Neural cell (in vitro differentiated cells): ENCODE measurements around the gene KRT32.

Source experiments
- CTCF ChIP-seq: fragments of 450-650 bp; IDR thresholded peaks from 2 replicates; pipeline ENCODE4 v1.5.1; 2014; ENCODE audit warnings: antibody characterized with exemption, mild to moderate bottlenecking, moderate library complexity; ENCODE audit not compliant: poor library complexity, severe bottlenecking
- EP300 ChIP-seq: fragments of 450-650 bp; conservative IDR thresholded peaks from 2 replicates; pipeline ENCODE4 v1.6.1; 2014; ENCODE audit warnings: antibody characterized with exemption, mild to moderate bottlenecking, moderate library complexity; ENCODE audit not compliant: poor library complexity, severe bottlenecking
- EZH2 ChIP-seq: fragments of 200-600, 300-800 bp; shearing (Covaris generic), sonication (generic); IDR thresholded peaks from 2 replicates; pipeline ENCODE4 v1.6.1; 2014; ENCODE audit warnings: antibody characterized with exemption, low read length, borderline replicate concordance, mild to moderate bottlenecking; ENCODE audit not compliant: insufficient read depth, poor library complexity, severe bottlenecking
- RAD21 ChIP-seq: fragments of 450-650 bp; conservative IDR thresholded peaks from 2 replicates; pipeline ENCODE4 v1.6.1; 2014; ENCODE audit warnings: antibody characterized with exemption, mild to moderate bottlenecking, moderate library complexity
- REST ChIP-seq: IDR thresholded peaks from 2 replicates; pipeline ENCODE4 v1.6.1; 2012; ENCODE audit warnings: borderline replicate concordance
- TAF1 ChIP-seq: IDR thresholded peaks from 2 replicates; pipeline ENCODE4 v1.6.1; 2012; ENCODE audit warnings: low read depth

DNA sequence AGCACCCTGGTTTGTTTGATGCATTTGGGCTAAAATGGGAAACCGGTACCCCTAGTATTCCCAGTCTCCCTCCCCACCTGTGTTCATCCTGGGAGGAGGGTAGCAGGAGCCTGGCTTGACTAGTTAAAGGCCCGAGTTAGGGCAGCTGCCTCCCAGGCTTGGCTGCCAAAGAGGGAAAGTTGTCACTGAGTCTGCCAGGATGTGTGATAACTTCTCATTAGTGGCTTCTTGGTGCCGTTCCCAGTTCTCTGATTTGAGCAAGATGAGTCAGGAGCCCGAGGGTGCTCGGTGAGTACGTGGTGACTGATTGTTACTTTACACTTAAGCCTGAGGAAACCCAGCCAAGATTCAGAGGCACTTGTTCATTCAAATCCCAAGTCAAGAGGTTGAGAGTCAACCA is 2.5 kb downstream of the KRT32 start:
- no peak for TF ChIP-seq TAF1
- no peak for TF ChIP-seq CTCF
- no peak for TF ChIP-seq REST
- TF ChIP-seq RAD21: no peak
- no peak for TF ChIP-seq EZH2
- no peak for TF ChIP-seq EP300
